Heart left ventricle (tissue), 16 donors: ENCODE measurements around the gene CDH12. TPM values are rescaled to one million over a fixed set of nuclear protein-coding genes. Genes with fewer than 3 reads are reported as not detected.

Experiments used
- ATAC-seq, 4 donors: fragments of 200-7000 bp; cut with Tn5 transposase; one replicate each; pipeline ENCODE4 v1.9.1; 2020 to 2022; ENCODE audit warnings: moderate library complexity in 4 of 4, mild to moderate bottlenecking in 3 of 4, moderate number of reproducible peaks in 1 of 4
- DNase-seq, 5 donors: peaks; one replicate each; pipeline ENCODE4 v3.0.0-alpha.2; 2020
- H3K27ac ChIP-seq, 12 donors: fragments of 200-600 bp; sonication (generic) in 4 of 12; one replicate each; pipeline versions ENCODE4 v1.5.0 to v1.8.0; 2016 to 2022; ENCODE audit warnings: mild to moderate bottlenecking in 2 of 12
- H3K27me3 ChIP-seq, 9 donors: fragments of 200-600 bp; sonication (generic) in 2 of 9; one replicate each; pipeline versions ENCODE4 v1.5.1 to v1.8.0; 2016 to 2022; ENCODE audit warnings: mild to moderate bottlenecking in 3 of 9
- H3K36me3 ChIP-seq, 9 donors: fragments of 200-600 bp; sonication (generic) in 2 of 9; one replicate each; pipeline versions ENCODE4 v1.5.0 to v1.8.0; 2018 to 2022; ENCODE audit warnings: mild to moderate bottlenecking in 2 of 9
- H3K4me1 ChIP-seq, 12 donors: fragments of 200-600 bp; sonication (generic) in 4 of 12; one replicate each; pipeline versions ENCODE4 v1.5.0 to v1.8.0; 2016 to 2022; ENCODE audit warnings: mild to moderate bottlenecking in 3 of 12
- H3K4me3 ChIP-seq, 12 donors: fragments of 200-600 bp; sonication (generic) in 4 of 12; one replicate each; pipeline versions ENCODE4 v1.5.0 to v1.8.0; 2017 to 2022; ENCODE audit warnings: mild to moderate bottlenecking in 9 of 12, moderate library complexity in 4 of 12
- H3K9me3 ChIP-seq, 12 donors: fragments of 200-600 bp; sonication (generic) in 4 of 12; one replicate each; pipeline versions ENCODE4 v1.5.0 to v1.8.0; 2016 to 2022; ENCODE audit warnings: mild to moderate bottlenecking in 1 of 12
- POLR2A ChIP-seq, 2 donors: fragments of 450-650 bp; IDR thresholded peaks; one replicate each; pipeline ENCODE4 v1.6.1; 2017; ENCODE audit warnings: antibody characterized with exemption in 2 of 2, mild to moderate bottlenecking in 2 of 2, moderate library complexity in 2 of 2
- WGBS, 4 donors: extraction: QIAGEN DNeasy Blood & Tissue Kit in 2 of 4; methylation state at CpG; one replicate each; pipeline versions ENCODE4 v1.1.5 to v1.1.7; 2013 to 2018; 5-methylcytosine and 5-hydroxymethylcytosine counted together
- intact Hi-C, 10 donors: fragments of 100-400 bp; cut with DNase I; formaldehyde crosslinking; loops; one replicate each; pipeline versions ENCODE4 v1.11.1 to v1.14.2; 2022
- polyA plus RNA-seq, 2 donors: library from polyadenylated mRNA; stranded (reverse); fragments of 200-250 nt; gene quantifications; one replicate each; pipeline ENCODE4 v1.2.3, GENCODE V29; 2013
- total RNA-seq, 9 donors: library from RNA; depleted of rRNA in 2 of 9; stranded (reverse); fragments of >200 nt in 2 of 9; fragmentation: NEBNext Ultra II Directional in 3 of 9; extraction: Animal tissue kit (Norgen Biotek cat#: 25700) in 3 of 9; gene quantifications; one replicate each; pipeline versions ENCODE4 v1.1.0 to v1.2.4, GENCODE V29; 2016 to 2023
- TF ChIP-seq, protein P1 (sequence below), 12 donors: fragments of 200-600 bp; sonication (generic) in 4 of 12; IDR thresholded peaks; one replicate each; pipeline versions ENCODE4 v1.5.0 to v1.8.0; 2018 to 2022; ENCODE audit warnings: antibody characterized with exemption in 12 of 12, mild to moderate bottlenecking in 5 of 12
- donor health status: ischemic (EF 13 %, LVEDD 7.1; RV severe dilation, severe dysfunction).
- donor health status: healthy with polysubstance abuse.
- donor health status: DM: no; HTN: yes; CAD: no.
- donor health status: DM: no; HTN: no; CAD: no.
- donor health status: ischemic (EF 25% LVEDD 6.9; RV normal size, moderate dysfunction).
- donor health status: ischemic (EF 25% LVEDD 5.7; RV mildly dilated, moderate dysfunction).
- donor health status: healthy.
- donor health status: DM: yes; HTN: yes; CAD: no.
- donor health status: ischemic (EF 35%, LVEDD 5.7; RV mildly dilated, moderate dysfunction).
- donor health status: nonischemic (EF 11% LVEDD 7.7; RV severe dilation, severe dysfunction).
- donor health status: DM: yes; HTN: yes; CAD: no.
- donor health status: PGD.
- donor health status: ischemic (EF 29% LVEDD 5.4; RV normal size, mild dysfunction).
- donor health status: nonischemic (EF 23%, LVEDD 6.1; RV moderate dilation, normal function).

Gene CDH12
- total and polyA plus RNA-seq, 11 donors: 0.11 TPM; not detected in 10

GRCh38 chr5:22662391-22662790 is 190.8 kb downstream of the CDH12 start:
- TF ChIP-seq POLR2A (IDR thresholded peaks at IDR 0.05): no peak
- TF ChIP-seq, protein P1, sequence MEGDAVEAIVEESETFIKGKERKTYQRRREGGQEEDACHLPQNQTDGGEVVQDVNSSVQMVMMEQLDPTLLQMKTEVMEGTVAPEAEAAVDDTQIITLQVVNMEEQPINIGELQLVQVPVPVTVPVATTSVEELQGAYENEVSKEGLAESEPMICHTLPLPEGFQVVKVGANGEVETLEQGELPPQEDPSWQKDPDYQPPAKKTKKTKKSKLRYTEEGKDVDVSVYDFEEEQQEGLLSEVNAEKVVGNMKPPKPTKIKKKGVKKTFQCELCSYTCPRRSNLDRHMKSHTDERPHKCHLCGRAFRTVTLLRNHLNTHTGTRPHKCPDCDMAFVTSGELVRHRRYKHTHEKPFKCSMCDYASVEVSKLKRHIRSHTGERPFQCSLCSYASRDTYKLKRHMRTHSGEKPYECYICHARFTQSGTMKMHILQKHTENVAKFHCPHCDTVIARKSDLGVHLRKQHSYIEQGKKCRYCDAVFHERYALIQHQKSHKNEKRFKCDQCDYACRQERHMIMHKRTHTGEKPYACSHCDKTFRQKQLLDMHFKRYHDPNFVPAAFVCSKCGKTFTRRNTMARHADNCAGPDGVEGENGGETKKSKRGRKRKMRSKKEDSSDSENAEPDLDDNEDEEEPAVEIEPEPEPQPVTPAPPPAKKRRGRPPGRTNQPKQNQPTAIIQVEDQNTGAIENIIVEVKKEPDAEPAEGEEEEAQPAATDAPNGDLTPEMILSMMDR (IDR thresholded peaks at IDR 0.05): no peak
- Histone ChIP-seq H3K27ac (no peak overlapping the region), H3K9me3 (peaks cover 0 to 4% (median 0%) of the 10 kb centered on the region in 12 donors), H3K4me3 (no peak overlapping the region), H3K4me1 (no peaks in the 10 kb centered on the region), H3K36me3 (no peaks in the 10 kb centered on the region), H3K27me3 (no peaks in the 10 kb centered on the region)
- WGBS, 4 donors: 27 to 36% (median 32%) methylated on average over 3 of the region's 3 CpGs
- intact Hi-C loops: no loop called here
- ATAC-seq (no peak), DNase-seq (no peak)

- ATAC-seq: no peak
- no peak overlapping the region for H3K27ac ChIP-seq
Measured at GRCh38 chr5:22651355-22651754, 201.8 kb downstream of the CDH12 start.

DNA sequence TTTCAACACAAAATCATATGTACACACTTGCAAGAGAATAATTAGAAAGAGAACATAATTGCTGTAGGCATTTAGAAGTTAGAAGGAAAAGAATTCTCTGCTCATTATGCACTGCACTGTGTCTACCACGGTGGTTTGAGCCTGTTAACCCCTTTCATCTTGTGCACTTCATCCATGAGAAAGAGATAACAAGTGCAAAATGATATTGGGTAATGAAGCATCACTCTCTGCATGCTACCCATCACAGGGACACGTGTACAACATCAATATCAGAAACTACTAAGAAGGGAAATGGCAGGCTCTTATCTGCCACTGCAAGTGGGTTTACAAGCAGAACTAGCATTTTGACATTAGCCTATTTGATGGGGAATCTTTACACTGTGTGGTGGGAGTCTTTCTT is 202.6 kb downstream of the CDH12 start:
- no peaks in the 10 kb centered on the region for H3K27me3 ChIP-seq
- H3K4me1 ChIP-seq: no peaks in the 10 kb centered on the region
- intact Hi-C loops: no loop called here
- no peak for TF ChIP-seq POLR2A (IDR thresholded peaks at IDR 0.05)
- TF ChIP-seq, protein P1 (IDR thresholded peaks at IDR 0.05): no peak
- H3K9me3 ChIP-seq: peaks cover 0 to 3% (median 0%) of the 10 kb centered on the region in 12 donors
- 5 to 22% (median 18%) methylated on average over 2 of the region's 2 CpGs for WGBS, 4 donors
- no peaks in the 10 kb centered on the region for H3K36me3 ChIP-seq
- no peak for ATAC-seq
- DNase-seq: no peak
- no peak overlapping the region for H3K27ac ChIP-seq
- no peak overlapping the region for H3K4me3 ChIP-seq

More at GRCh38 chr5:22651355-22651754, 201.8 kb downstream of the CDH12 start:
- TF ChIP-seq, protein P1 (IDR thresholded peaks at IDR 0.05): no peak
- no peak for TF ChIP-seq POLR2A (IDR thresholded peaks at IDR 0.05)
- H3K27me3 ChIP-seq: no peaks in the 10 kb centered on the region
- no peak for DNase-seq
- H3K4me1 ChIP-seq: no peaks in the 10 kb centered on the region
- intact Hi-C loops: no loop called here
- H3K9me3 ChIP-seq: peaks cover 0 to 3% (median 0%) of the 10 kb centered on the region in 12 donors
- no peaks in the 10 kb centered on the region for H3K36me3 ChIP-seq
- H3K4me3 ChIP-seq: no peak overlapping the region

GRCh38 chr5:22649074-22649473 is 204.1 kb downstream of the CDH12 start:
- H3K4me3 ChIP-seq: no peak overlapping the region

More at GRCh38 chr5:22649074-22649473, 204.1 kb downstream of the CDH12 start:
- TF ChIP-seq, protein P1 (IDR thresholded peaks at IDR 0.05): no peak
- no peak for TF ChIP-seq POLR2A (IDR thresholded peaks at IDR 0.05)
- ATAC-seq (no peak), DNase-seq (no peak)
- Histone ChIP-seq H3K4me1 (no peaks in the 10 kb centered on the region), H3K27ac (no peak overlapping the region), H3K36me3 (no peaks in the 10 kb centered on the region), H3K27me3 (no peaks in the 10 kb centered on the region), H3K9me3 (peaks cover 0 to 3% (median 0%) of the 10 kb centered on the region in 12 donors)
- intact Hi-C loops: no loop called here
- 50 to 67% (median 64%) methylated on average over 1 of the region's 1 CpG for WGBS, 4 donors
